Loucy (cell line): ENCODE measurements around the gene GFRA1.
A peak's percentile ranks its signal among the peaks of the same experiment; 100 is the strongest.

Source experiments
- H2AFZ ChIP-seq: fragments of 200-600 bp; sonication (generic); 2 replicates; pipeline ENCODE4 v1.6.0; 2016; ENCODE audit warnings: antibody characterized with exemption, mild to moderate bottlenecking, low read length, moderate library complexity
- H3F3A ChIP-seq: fragments of 200-600 bp; 2 replicates; pipeline ENCODE4 v1.6.0; 2016; ENCODE audit warnings: antibody characterized with exemption, low read depth, mild to moderate bottlenecking
- H3K27me3 ChIP-seq: fragments of 200-600 bp; sonication (generic); 2 replicates; pipeline ENCODE4 v1.6.1; 2014; ENCODE audit warnings: low read length, mild to moderate bottlenecking; ENCODE audit not compliant: insufficient read depth, poor library complexity, severe bottlenecking
- H3K36me3 ChIP-seq: fragments of 200-600 bp; sonication (generic); 2 replicates; pipeline ENCODE4 v1.6.1; 2016; ENCODE audit warnings: low read length; ENCODE audit not compliant: insufficient read depth
- H3K4me1 ChIP-seq: fragments of 200-600 bp; sonication (generic); 2 replicates; pipeline ENCODE4 v1.5.1; 2014; ENCODE audit warnings: low read length, mild to moderate bottlenecking; ENCODE audit not compliant: insufficient read depth, poor library complexity, severe bottlenecking
- H3K4me2 ChIP-seq: fragments of 200-600 bp; sonication (generic); 2 replicates; pipeline ENCODE4 v1.6.0; 2014; ENCODE audit warnings: antibody characterized with exemption, low read length, low read depth, mild to moderate bottlenecking; ENCODE audit not compliant: poor library complexity, severe bottlenecking
- H3K4me3 ChIP-seq: fragments of 200-600 bp; sonication (generic); 2 replicates; pipeline ENCODE4 v1.5.1; 2014; ENCODE audit warnings: low read length, mild to moderate bottlenecking, mixed read lengths; ENCODE audit not compliant: poor library complexity, severe bottlenecking
- H3K79me2 ChIP-seq: fragments of 200-600 bp; sonication (generic); 2 replicates; pipeline ENCODE4 v1.6.1; 2014; ENCODE audit warnings: low read length; ENCODE audit not compliant: insufficient read depth
- H3K9ac ChIP-seq: fragments of 200-600 bp; sonication (generic); 2 replicates; pipeline ENCODE4 v1.6.0; 2014; ENCODE audit warnings: mild to moderate bottlenecking, low read depth, low read length, moderate library complexity; ENCODE audit not compliant: poor library complexity, severe bottlenecking
- H3K9me2 ChIP-seq: fragments of 200-600 bp; sonication (generic); replicated peaks from 2 replicates; pipeline ENCODE4 v1.6.1; 2016; ENCODE audit warnings: low read depth, low read length, mixed read lengths
- H3K9me3 ChIP-seq: fragments of 200-600 bp; sonication (generic); 2 replicates; pipeline ENCODE4 v1.6.1; 2014; ENCODE audit warnings: mild to moderate bottlenecking, antibody characterized with exemption, low read length, low read depth; ENCODE audit not compliant: insufficient read depth
- H4K20me1 ChIP-seq: fragments of 200-600 bp; sonication (generic); 2 replicates; pipeline ENCODE4 v1.6.0; 2014; ENCODE audit warnings: antibody characterized with exemption, low read length, mild to moderate bottlenecking; ENCODE audit not compliant: insufficient read depth, poor library complexity, severe bottlenecking
- EZH2phosphoT487 ChIP-seq: fragments of 200-600 bp; IDR thresholded peaks from 2 replicates; pipeline ENCODE4 v1.6.1; 2018; ENCODE audit warnings: antibody characterized with exemption, mild to moderate bottlenecking, moderate library complexity, borderline replicate concordance
- TF ChIP-seq, protein P1 (sequence below): fragments of 200-600 bp; sonication (generic); conservative IDR thresholded peaks from 2 replicates; pipeline ENCODE4 v1.5.1; 2014; ENCODE audit warnings: mild to moderate bottlenecking, antibody characterized with exemption, low read length

Gene GFRA1, protein sequence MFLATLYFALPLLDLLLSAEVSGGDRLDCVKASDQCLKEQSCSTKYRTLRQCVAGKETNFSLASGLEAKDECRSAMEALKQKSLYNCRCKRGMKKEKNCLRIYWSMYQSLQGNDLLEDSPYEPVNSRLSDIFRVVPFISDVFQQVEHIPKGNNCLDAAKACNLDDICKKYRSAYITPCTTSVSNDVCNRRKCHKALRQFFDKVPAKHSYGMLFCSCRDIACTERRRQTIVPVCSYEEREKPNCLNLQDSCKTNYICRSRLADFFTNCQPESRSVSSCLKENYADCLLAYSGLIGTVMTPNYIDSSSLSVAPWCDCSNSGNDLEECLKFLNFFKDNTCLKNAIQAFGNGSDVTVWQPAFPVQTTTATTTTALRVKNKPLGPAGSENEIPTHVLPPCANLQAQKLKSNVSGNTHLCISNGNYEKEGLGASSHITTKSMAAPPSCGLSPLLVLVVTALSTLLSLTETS

GRCh38 chr10:116272440-116273283 is at the start of gene GFRA1:
Gene GFRA1, minus strand, starts transcription at chr10:116273206. Its CDS starts 1,177 bp downstream, at chr10:116272029.
- Histone ChIP-seq H3K36me3 (no peaks in the 10 kb centered on the region), H3K4me1 (peaks cover 19% of the 10 kb centered on the region), H3K9ac (peak within 1 kb of the TSS; percentile 76), H3K9me3 (no peaks in the 10 kb centered on the region), H3F3A (peaks cover 9% of the 10 kb centered on the region; the same call in 1 of the 2 replicates), H2AFZ (peak within 1 kb of the TSS; percentile 84), H3K4me2 (peak within 1 kb of the TSS; percentile 65), H3K79me2 (peaks cover 47% of the 10 kb centered on the region), H3K27me3 (no peaks in the 10 kb centered on the region), H3K4me3 (peak within 1 kb of the TSS; percentile 83), H3K9me2 (no peaks in the 10 kb centered on the region), H4K20me1 (no peaks in the 10 kb centered on the region)
- TF ChIP-seq, protein P1, sequence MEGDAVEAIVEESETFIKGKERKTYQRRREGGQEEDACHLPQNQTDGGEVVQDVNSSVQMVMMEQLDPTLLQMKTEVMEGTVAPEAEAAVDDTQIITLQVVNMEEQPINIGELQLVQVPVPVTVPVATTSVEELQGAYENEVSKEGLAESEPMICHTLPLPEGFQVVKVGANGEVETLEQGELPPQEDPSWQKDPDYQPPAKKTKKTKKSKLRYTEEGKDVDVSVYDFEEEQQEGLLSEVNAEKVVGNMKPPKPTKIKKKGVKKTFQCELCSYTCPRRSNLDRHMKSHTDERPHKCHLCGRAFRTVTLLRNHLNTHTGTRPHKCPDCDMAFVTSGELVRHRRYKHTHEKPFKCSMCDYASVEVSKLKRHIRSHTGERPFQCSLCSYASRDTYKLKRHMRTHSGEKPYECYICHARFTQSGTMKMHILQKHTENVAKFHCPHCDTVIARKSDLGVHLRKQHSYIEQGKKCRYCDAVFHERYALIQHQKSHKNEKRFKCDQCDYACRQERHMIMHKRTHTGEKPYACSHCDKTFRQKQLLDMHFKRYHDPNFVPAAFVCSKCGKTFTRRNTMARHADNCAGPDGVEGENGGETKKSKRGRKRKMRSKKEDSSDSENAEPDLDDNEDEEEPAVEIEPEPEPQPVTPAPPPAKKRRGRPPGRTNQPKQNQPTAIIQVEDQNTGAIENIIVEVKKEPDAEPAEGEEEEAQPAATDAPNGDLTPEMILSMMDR, result peak; percentile 25
- TF ChIP-seq EZH2phosphoT487, result no peak

GRCh38 chr10:116316503-116316902 is 43.5 kb upstream of the GFRA1 start:
- H3K9ac ChIP-seq, result peak overlapping the region; percentile 43
- peaks cover 13% of the 10 kb centered on the region; the same call in 1 of the 2 replicates for H3F3A ChIP-seq
- peak overlapping the region; percentile 67 for H3K4me3 ChIP-seq
- no peaks in the 10 kb centered on the region for H3K9me2 ChIP-seq
- no peaks in the 10 kb centered on the region for H4K20me1 ChIP-seq
- no peaks in the 10 kb centered on the region for H3K27me3 ChIP-seq
- peaks cover 54% of the 10 kb centered on the region for H3K4me1 ChIP-seq
- H3K36me3 ChIP-seq, result no peaks in the 10 kb centered on the region
- peaks cover 4% of the 10 kb centered on the region; the same call in 1 of the 2 replicates for H3K9me3 ChIP-seq
- no peak overlapping the region for H2AFZ ChIP-seq
- peak overlapping the region; percentile 82 for H3K4me2 ChIP-seq
- TF ChIP-seq EZH2phosphoT487, result no peak
- TF ChIP-seq, protein P1, result no peak
- H3K79me2 ChIP-seq, result no peaks in the 10 kb centered on the region

DNA sequence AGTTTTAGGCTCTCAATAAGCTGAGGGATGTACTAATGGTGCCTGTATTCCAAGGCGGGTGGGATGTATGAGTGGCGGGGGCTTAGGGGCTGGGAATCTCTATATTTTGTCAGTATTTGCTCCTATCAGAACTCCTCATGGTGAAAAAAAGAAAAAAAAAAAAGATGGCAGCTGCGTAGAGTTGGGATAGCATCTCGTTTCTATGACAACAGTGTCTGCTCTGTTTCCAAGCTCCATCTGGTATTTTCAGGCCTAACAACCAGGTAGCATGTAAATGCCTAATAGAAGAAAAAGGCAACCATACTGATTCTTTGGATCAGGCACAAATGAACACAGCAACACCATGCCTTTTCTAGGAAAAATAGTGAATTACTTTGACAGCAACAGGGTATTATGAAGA is 39.5 kb upstream of the GFRA1 start:
- H3K36me3 ChIP-seq, result no peaks in the 10 kb centered on the region
- H3K9me2 ChIP-seq, result no peaks in the 10 kb centered on the region
- no peak overlapping the region for H3K4me2 ChIP-seq
- H2AFZ ChIP-seq, result no peak overlapping the region
- H3K9ac ChIP-seq, result no peak overlapping the region
- H3K79me2 ChIP-seq, result no peaks in the 10 kb centered on the region
- H3K9me3 ChIP-seq, result peaks cover 4% of the 10 kb centered on the region; the same call in 1 of the 2 replicates
- TF ChIP-seq EZH2phosphoT487, result no peak
- TF ChIP-seq, protein P1, result no peak
- H3K4me3 ChIP-seq, result no peak overlapping the region
- no peaks in the 10 kb centered on the region for H4K20me1 ChIP-seq
- H3K27me3 ChIP-seq, result no peaks in the 10 kb centered on the region
- peaks cover 35% of the 10 kb centered on the region for H3K4me1 ChIP-seq
- H3F3A ChIP-seq, result peaks cover 13% of the 10 kb centered on the region; the same call in 1 of the 2 replicates
